ENCODE results near the gene REEP6. TPM values are rescaled to one million over a fixed set of nuclear protein-coding genes. Genes with fewer than 3 reads are reported as not detected.

The REEP6 gene
- polyA plus RNA-seq, 3 donors = 0.51 to 1.8 (median 0.81) TPM

- no peak overlapping the region for H2AFZ ChIP-seq (ENCODE audit: insufficient read depth, low read depth, low read length, poor library complexity, severe bottlenecking)
- Mint-ChIP-seq H3K4me3 (no peak overlapping the region), H3K27ac (no peak overlapping the region), H3K36me3 (no peaks in the 10 kb centered on the region), H3K4me1 (no peaks in the 10 kb centered on the region), H3K27me3 (ENCODE audit: low read depth in 3 of 3) (peaks cover 8 to 20% (median 10%) of the 10 kb centered on the region in 3 donors), H3K9me3 (peaks cover 0 to 5% (median 1%) of the 10 kb centered on the region in 7 donors)
- no peaks in the 10 kb centered on the region for H3K27me3 ChIP-seq (ENCODE audit: control insufficient read depth in 2 of 2, insufficient read depth in 2 of 2, low read length in 2 of 2)
- TF ChIP-seq, protein P1, sequence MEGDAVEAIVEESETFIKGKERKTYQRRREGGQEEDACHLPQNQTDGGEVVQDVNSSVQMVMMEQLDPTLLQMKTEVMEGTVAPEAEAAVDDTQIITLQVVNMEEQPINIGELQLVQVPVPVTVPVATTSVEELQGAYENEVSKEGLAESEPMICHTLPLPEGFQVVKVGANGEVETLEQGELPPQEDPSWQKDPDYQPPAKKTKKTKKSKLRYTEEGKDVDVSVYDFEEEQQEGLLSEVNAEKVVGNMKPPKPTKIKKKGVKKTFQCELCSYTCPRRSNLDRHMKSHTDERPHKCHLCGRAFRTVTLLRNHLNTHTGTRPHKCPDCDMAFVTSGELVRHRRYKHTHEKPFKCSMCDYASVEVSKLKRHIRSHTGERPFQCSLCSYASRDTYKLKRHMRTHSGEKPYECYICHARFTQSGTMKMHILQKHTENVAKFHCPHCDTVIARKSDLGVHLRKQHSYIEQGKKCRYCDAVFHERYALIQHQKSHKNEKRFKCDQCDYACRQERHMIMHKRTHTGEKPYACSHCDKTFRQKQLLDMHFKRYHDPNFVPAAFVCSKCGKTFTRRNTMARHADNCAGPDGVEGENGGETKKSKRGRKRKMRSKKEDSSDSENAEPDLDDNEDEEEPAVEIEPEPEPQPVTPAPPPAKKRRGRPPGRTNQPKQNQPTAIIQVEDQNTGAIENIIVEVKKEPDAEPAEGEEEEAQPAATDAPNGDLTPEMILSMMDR (IDR thresholded peaks at IDR 0.05) = no peak
- no peaks in the 10 kb centered on the region for H3K36me3 ChIP-seq (replicated peaks in 1 of 2; ENCODE audit: control insufficient read depth in 1 of 2, insufficient read depth in 2 of 2, low read length in 2 of 2)
- H3K4me3 ChIP-seq (replicated peaks in 1 of 3; ENCODE audit: low read depth in 2 of 3, low read length in 3 of 3) = no peak overlapping the region
- no peak overlapping the region for H3K4me2 ChIP-seq (replicated peaks; ENCODE audit: extremely low read depth, low read length, poor library complexity, severe bottlenecking)
- WGBS (ENCODE audit: insufficient coverage) = 90% methylated on average over 9 of the region's 11 CpGs
- no peak for DNase-seq
- no peaks in the 10 kb centered on the region for H3K4me1 ChIP-seq (ENCODE audit: control insufficient read depth in 1 of 2, insufficient read depth in 2 of 2, low read length in 2 of 2)
- no peak overlapping the region for H3K27ac ChIP-seq (ENCODE audit: low read depth in 1 of 2, low read length in 2 of 2)
- intact Hi-C loops (cut with micrococcal nuclease) = no loop called here
- H3K9ac ChIP-seq (ENCODE audit: insufficient read depth, low read length, poor library complexity, severe bottlenecking) = no peak overlapping the region
- no peaks in the 10 kb centered on the region for H3K9me3 ChIP-seq (replicated peaks in 1 of 2; ENCODE audit: control insufficient read depth in 1 of 2, insufficient read depth in 1 of 2, low read length in 2 of 2)
- no peaks in the 10 kb centered on the region for H3K79me2 ChIP-seq (ENCODE audit: insufficient read depth, low read length)
- no peaks in the 10 kb centered on the region for H4K20me1 ChIP-seq (ENCODE audit: insufficient read depth, low read length)
These were observed 40.6 kb downstream of the REEP6 start for GRCh38 chr19:1531587-1531986.

DNA sequence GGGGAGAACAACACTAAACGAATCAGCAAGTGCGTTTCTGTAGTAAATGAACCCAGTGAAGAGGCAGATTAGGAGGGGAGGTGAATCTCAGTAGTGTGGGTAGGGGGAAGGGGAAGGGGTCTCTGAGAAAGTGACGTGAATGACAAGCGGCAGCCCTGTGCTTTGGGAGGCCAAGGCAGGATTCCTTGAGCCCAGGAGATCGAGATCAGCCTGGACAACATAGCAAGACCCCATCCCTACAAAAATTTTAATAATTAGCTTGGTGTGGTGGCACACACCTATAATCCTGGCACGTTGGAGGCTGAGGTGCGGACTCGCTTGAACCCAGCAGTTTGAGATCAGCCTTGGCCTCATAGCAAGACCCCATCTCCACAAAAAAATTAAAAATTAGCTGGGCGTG, 41.0 kb downstream of the REEP6 start:
- H3K4me2 ChIP-seq (replicated peaks; ENCODE audit: extremely low read depth, low read length, poor library complexity, severe bottlenecking) = no peak overlapping the region
- H3K9me3 ChIP-seq (replicated peaks in 1 of 2; ENCODE audit: control insufficient read depth in 1 of 2, insufficient read depth in 1 of 2, low read length in 2 of 2) = no peaks in the 10 kb centered on the region
- no peak for DNase-seq
- H3K27ac ChIP-seq (ENCODE audit: low read depth in 1 of 2, low read length in 2 of 2) = no peak overlapping the region
- Mint-ChIP-seq H3K4me3 (no peak overlapping the region), H3K36me3 (no peaks in the 10 kb centered on the region), H3K27ac (no peak overlapping the region), H3K27me3 (ENCODE audit: low read depth in 3 of 3) (peaks cover 8 to 18% (median 8%) of the 10 kb centered on the region in 3 donors), H3K4me1 (no peaks in the 10 kb centered on the region), H3K9me3 (peaks cover 0 to 5% (median 1%) of the 10 kb centered on the region in 7 donors)
- H3K9ac ChIP-seq (ENCODE audit: insufficient read depth, low read length, poor library complexity, severe bottlenecking) = no peak overlapping the region
- no peak overlapping the region for H3K4me3 ChIP-seq (replicated peaks in 1 of 3; ENCODE audit: low read depth in 2 of 3, low read length in 3 of 3)
- no peaks in the 10 kb centered on the region for H3K27me3 ChIP-seq (ENCODE audit: control insufficient read depth in 2 of 2, insufficient read depth in 2 of 2, low read length in 2 of 2)
- no peaks in the 10 kb centered on the region for H3K36me3 ChIP-seq (replicated peaks in 1 of 2; ENCODE audit: control insufficient read depth in 1 of 2, insufficient read depth in 2 of 2, low read length in 2 of 2)
- H3K79me2 ChIP-seq (ENCODE audit: insufficient read depth, low read length) = no peaks in the 10 kb centered on the region
- TF ChIP-seq, protein P1 (IDR thresholded peaks at IDR 0.05) = no peak
- H2AFZ ChIP-seq (ENCODE audit: insufficient read depth, low read depth, low read length, poor library complexity, severe bottlenecking) = no peak overlapping the region
- H4K20me1 ChIP-seq (ENCODE audit: insufficient read depth, low read length) = no peaks in the 10 kb centered on the region
- H3K4me1 ChIP-seq (ENCODE audit: control insufficient read depth in 1 of 2, insufficient read depth in 2 of 2, low read length in 2 of 2) = no peaks in the 10 kb centered on the region
- 100% methylated on average over 1 of the region's 9 CpGs for WGBS (ENCODE audit: insufficient coverage)
- intact Hi-C loops (cut with micrococcal nuclease) = no loop called here
